CD4-positive, alpha-beta T cell (primary cell): ENCODE results near the gene EML2. TPM values are rescaled to one million over a fixed set of nuclear protein-coding genes. Genes with fewer than 3 reads are reported as not detected.
A peak's percentile ranks its signal among the peaks of the same experiment; 100 is the strongest.

ENCODE experiments used
- ATAC-seq: fragments of 200-7000 bp; cut with Tn5 transposase; one replicate; pipeline ENCODE4 v1.10.0; 2022; ENCODE audit warnings: mild to moderate bottlenecking; ENCODE audit not compliant: poor library complexity
- CTCF ChIA-PET: fragments of 350-600 bp; sonication (Branson Sonifier 250); formaldehyde crosslinking; loops from one replicate; lab custom pipeline; 2021; ENCODE audit warnings: antibody characterized with exemption, inconsistent platforms; lab: Charles Lee
- POLR2A ChIA-PET: fragments of 350-600 bp; sonication (Branson Sonifier 250); formaldehyde crosslinking; loops from one replicate; lab custom pipeline; 2021; ENCODE audit warnings: antibody characterized with exemption, inconsistent platforms; lab: Charles Lee
- DNase-seq, 14 experiments: peaks; one replicate each; pipeline ENCODE4 v3.0.0-alpha.2; 2013 to 2020; ENCODE audit warnings: mixed read lengths in 2 of 14
- H3K27ac ChIP-seq, 2 donors: one replicate each; pipeline versions ENCODE4 v1.5.1 to v1.7.0; 2013; ENCODE audit warnings: low read length in 2 of 2, low read depth in 1 of 2, mild to moderate bottlenecking in 1 of 2
- H3K27me3 ChIP-seq, 2 experiments: 1 replicate in 1 of 2; 2 replicates in 1 of 2; pipeline versions ENCODE4 v1.6.1 to v1.7.0; 2013; ENCODE audit warnings: low read length in 2 of 2, control low read depth in 1 of 2, mild to moderate bottlenecking in 1 of 2, moderate library complexity in 1 of 2; ENCODE audit not compliant: insufficient read depth in 2 of 2, control insufficient read depth in 1 of 2
- H3K36me3 ChIP-seq: one replicate; pipeline ENCODE4 v1.6.1; 2013; ENCODE audit warnings: low read length, control low read depth; ENCODE audit not compliant: insufficient read depth
- H3K4me1 ChIP-seq: one replicate; pipeline ENCODE4 v1.6.1; 2013; ENCODE audit warnings: low read length, control low read depth; ENCODE audit not compliant: insufficient read depth
- H3K4me3 ChIP-seq: one replicate; pipeline ENCODE4 v1.5.1; 2013; ENCODE audit warnings: mild to moderate bottlenecking, low read length, moderate library complexity
- H3K9me3 ChIP-seq, 2 experiments: 1 replicate in 1 of 2; 2 replicates in 1 of 2; pipeline versions ENCODE4 v1.6.1 to v1.7.0; 2013; ENCODE audit warnings: low read length in 2 of 2, mild to moderate bottlenecking in 2 of 2, control low read depth in 1 of 2, moderate library complexity in 1 of 2; ENCODE audit not compliant: control insufficient read depth in 1 of 2, insufficient read depth in 1 of 2
- H3K27ac Mint-ChIP-seq: one replicate; pipeline ENCODE4 v1.8.0; 2020; ENCODE audit warnings: mixed read lengths
- H3K27me3 Mint-ChIP-seq: one replicate; pipeline ENCODE4 v1.8.0; 2021; ENCODE audit warnings: mixed read lengths
- H3K36me3 Mint-ChIP-seq: one replicate; pipeline ENCODE4 v1.8.0; 2021; ENCODE audit warnings: low read depth, mixed read lengths
- H3K4me1 Mint-ChIP-seq: one replicate; pipeline ENCODE4 v1.8.0; 2021; ENCODE audit warnings: low read depth, mixed read lengths
- H3K4me3 Mint-ChIP-seq: one replicate; pipeline ENCODE4 v1.8.0; 2020; ENCODE audit warnings: mild to moderate bottlenecking, mixed read lengths
- H3K9me3 Mint-ChIP-seq: one replicate; pipeline ENCODE4 v1.8.0; 2020; ENCODE audit warnings: mixed read lengths
- intact Hi-C, 2 experiments: fragments of 100-400 bp; cut with DNase I in 1 of 2; cut with micrococcal nuclease in 1 of 2; formaldehyde crosslinking; loops; one replicate each; pipeline versions ENCODE4 v1.15.1 to v1.9.0; 2023 to 2025; cut with DNase I, micrococcal nuclease
- total RNA-seq, 174 experiments: library from RNA in 2 of 174; stranded (reverse) in 2 of 174; gene quantifications; one replicate each; pipeline ENCODE4 v1.2.3 and lab custom pipeline; 2021 to 2026
- TF ChIP-seq, protein P1 (sequence below): fragments of 200-600 bp; IDR thresholded peaks from one replicate; pipeline ENCODE4 v1.8.0; 2022; ENCODE audit warnings: antibody characterized with exemption, mild to moderate bottlenecking

The EML2 gene
- total RNA-seq, 2 experiments from 2014 or later: 29.2 to 30.4 TPM

DNA sequence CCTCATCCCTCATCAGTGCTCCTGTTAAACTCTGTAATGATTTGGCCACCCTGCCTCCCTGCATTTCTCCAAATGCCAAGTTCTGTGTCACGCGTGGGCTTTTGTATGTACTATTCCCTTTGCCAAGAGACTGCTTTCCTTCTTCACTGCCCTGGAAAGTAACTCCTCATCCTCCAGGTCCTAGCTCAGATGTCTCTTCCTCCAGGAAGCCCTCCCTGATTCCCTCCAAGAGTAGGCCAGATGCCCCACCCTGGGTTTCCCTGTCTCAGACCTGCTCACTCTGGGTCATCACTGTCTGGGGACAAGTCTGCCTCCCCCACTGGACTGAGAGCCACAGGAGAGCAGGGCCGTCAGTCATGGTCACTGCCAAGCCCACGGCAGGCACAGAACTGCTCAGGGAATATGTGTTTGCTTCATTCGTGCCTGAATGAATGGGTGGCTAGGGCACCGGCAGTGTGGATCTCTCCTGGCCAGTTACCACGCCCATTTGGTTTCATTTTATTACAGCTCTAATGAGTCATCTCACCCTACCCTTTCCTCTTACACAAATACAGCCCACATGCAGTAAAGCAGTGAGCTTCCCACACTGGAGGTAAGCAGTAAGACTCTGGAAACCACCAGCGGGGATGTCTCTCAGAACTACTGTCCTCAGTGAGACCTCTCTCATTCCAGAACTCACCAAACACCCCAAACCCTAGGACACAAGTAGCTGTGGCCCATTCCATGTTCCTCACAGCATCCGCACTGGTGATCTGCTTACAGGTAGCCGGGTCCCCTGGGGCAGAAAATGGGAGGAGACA is 25.1 kb downstream of the EML2 start:
- Mint-ChIP-seq H3K4me3 (no peak overlapping the region), H3K27me3 (no peaks in the 10 kb centered on the region), H3K36me3 (peaks cover 85% of the 10 kb centered on the region), H3K27ac (no peak overlapping the region), H3K4me1 (peaks cover 5% of the 10 kb centered on the region), H3K9me3 (no peaks in the 10 kb centered on the region)
- intact Hi-C loops: no loop called here
- H3K27me3 ChIP-seq: no peaks in the 10 kb centered on the region
- DNase-seq (peak in 3 of 14 experiments; percentile 46 to 70 (median 60)), ATAC-seq (no peak)
- no peak overlapping the region for H3K4me3 ChIP-seq
- ChIA-PET POLR2A (interaction anchor here (1.0 to 1.3 kb wide), 2 partner anchors 28 to 29 kb away, joined by 3 to 5 read pairs; no protein-coding TSS in a partner anchor), CTCF (interaction anchor here (4.6 kb wide), 1 partner anchor 28 kb away, joined by 20 read pairs; no protein-coding TSS in a partner anchor)
- H3K9me3 ChIP-seq: peaks cover 0 to 9% of the 10 kb centered on the region in 2 experiments
- H3K27ac ChIP-seq: no peak overlapping the region
- peaks cover 65% of the 10 kb centered on the region for H3K36me3 ChIP-seq
- H3K4me1 ChIP-seq: peaks cover 16% of the 10 kb centered on the region
- TF ChIP-seq, protein P1, sequence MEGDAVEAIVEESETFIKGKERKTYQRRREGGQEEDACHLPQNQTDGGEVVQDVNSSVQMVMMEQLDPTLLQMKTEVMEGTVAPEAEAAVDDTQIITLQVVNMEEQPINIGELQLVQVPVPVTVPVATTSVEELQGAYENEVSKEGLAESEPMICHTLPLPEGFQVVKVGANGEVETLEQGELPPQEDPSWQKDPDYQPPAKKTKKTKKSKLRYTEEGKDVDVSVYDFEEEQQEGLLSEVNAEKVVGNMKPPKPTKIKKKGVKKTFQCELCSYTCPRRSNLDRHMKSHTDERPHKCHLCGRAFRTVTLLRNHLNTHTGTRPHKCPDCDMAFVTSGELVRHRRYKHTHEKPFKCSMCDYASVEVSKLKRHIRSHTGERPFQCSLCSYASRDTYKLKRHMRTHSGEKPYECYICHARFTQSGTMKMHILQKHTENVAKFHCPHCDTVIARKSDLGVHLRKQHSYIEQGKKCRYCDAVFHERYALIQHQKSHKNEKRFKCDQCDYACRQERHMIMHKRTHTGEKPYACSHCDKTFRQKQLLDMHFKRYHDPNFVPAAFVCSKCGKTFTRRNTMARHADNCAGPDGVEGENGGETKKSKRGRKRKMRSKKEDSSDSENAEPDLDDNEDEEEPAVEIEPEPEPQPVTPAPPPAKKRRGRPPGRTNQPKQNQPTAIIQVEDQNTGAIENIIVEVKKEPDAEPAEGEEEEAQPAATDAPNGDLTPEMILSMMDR: no peak

DNA sequence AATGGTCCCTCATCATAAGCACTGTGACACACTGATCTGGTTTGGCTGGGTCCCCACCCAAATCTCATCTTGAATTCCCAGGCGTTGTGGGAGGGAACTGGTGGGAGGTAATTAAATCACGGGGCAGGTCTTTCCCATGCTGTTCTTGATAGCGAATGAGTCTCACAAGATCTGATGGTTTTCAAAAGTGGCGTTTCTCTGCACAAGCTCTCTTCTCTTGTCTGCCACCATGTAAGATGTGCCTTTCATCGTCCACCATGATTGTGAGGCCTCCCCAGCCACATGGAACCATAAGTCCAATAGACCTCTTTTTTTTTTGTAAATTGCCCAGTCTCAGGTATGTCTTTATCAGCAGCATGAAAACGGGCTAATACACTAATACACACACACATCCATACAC is 30.2 kb downstream of the EML2 start:
- H3K4me1 Mint-ChIP-seq: no peaks in the 10 kb centered on the region
- no peak for DNase-seq
- peaks cover 38% of the 10 kb centered on the region for H3K36me3 ChIP-seq
- ATAC-seq: no peak
- intact Hi-C loops: no loop called here
- H3K27me3 ChIP-seq: peaks cover 0 to 2% of the 10 kb centered on the region in 2 experiments
- ChIA-PET CTCF (no interaction called here), POLR2A (no interaction called here)
- peaks cover 10% of the 10 kb centered on the region for H3K4me1 ChIP-seq
- H3K27me3 Mint-ChIP-seq: no peaks in the 10 kb centered on the region
- H3K4me3 ChIP-seq: no peak overlapping the region
- H3K27ac Mint-ChIP-seq: no peak overlapping the region
- no peak overlapping the region for H3K4me3 Mint-ChIP-seq
- peaks cover 0 to 3% of the 10 kb centered on the region in 2 experiments for H3K9me3 ChIP-seq
- TF ChIP-seq, protein P1: no peak
- no peak overlapping the region for H3K27ac ChIP-seq
- H3K36me3 Mint-ChIP-seq: peaks cover 58% of the 10 kb centered on the region
- no peaks in the 10 kb centered on the region for H3K9me3 Mint-ChIP-seq

GRCh38 chr19:45607071-45608029 is 31.8 kb downstream of the EML2 start:
- no peak overlapping the region for H3K27ac Mint-ChIP-seq
- intact Hi-C loops: loop anchor here (1.0 kb wide), 1 partner anchor 36 kb away; no protein-coding TSS in a partner anchor
- no peaks in the 10 kb centered on the region for H3K4me1 Mint-ChIP-seq
- peaks cover 16% of the 10 kb centered on the region for H3K27me3 Mint-ChIP-seq
- Histone ChIP-seq H3K4me1 (peaks cover 9% of the 10 kb centered on the region), H3K36me3 (peaks cover 24% of the 10 kb centered on the region), H3K27me3 (peaks cover 6 to 16% of the 10 kb centered on the region in 2 experiments), H3K9me3 (peaks cover 0 to 3% of the 10 kb centered on the region in 2 experiments), H3K27ac (no peak overlapping the region), H3K4me3 (no peak overlapping the region)
- ChIA-PET CTCF (interaction anchor here (1.7 kb wide), 1 partner anchor 35 kb away, joined by 5 read pairs; no protein-coding TSS in a partner anchor), POLR2A (interaction anchor here (2.7 kb wide), 1 partner anchor 34 kb away, joined by 10 read pairs; no protein-coding TSS in a partner anchor)
- TF ChIP-seq, protein P1: peak; percentile 89
- no peak overlapping the region for H3K4me3 Mint-ChIP-seq
- DNase-seq (peak in 12 of 14 experiments; percentile 11 to 70 (median 36)), ATAC-seq (peak; percentile 48)
- no peaks in the 10 kb centered on the region for H3K9me3 Mint-ChIP-seq
- peaks cover 44% of the 10 kb centered on the region for H3K36me3 Mint-ChIP-seq
